Measurements from ENCODE around the gene PELI2. TPM values are rescaled to one million over a fixed set of nuclear protein-coding genes. Genes with fewer than 3 reads are reported as not detected.

PELI2 gene
- total RNA-seq, 1 experiment from 2014 or later = 23.5 TPM

GRCh38 chr14:56208520-56208919 is 90.3 kb downstream of the PELI2 start (continued):
- TF ChIP-seq ZBTB43 (CRISPR knock-in tag; IDR thresholded peaks at IDR 0.05) (no peak), ZNF423 (CRISPR knock-in tag; IDR thresholded peaks at IDR 0.05) (no peak), CDX4 (CRISPR knock-in tag; IDR thresholded peaks at IDR 0.05; ENCODE audit: borderline replicate concordance) (no peak)

GRCh38 chr14:56210571-56210970 is 92.4 kb downstream of the PELI2 start:
- ATAC-seq (no peak), DNase-seq (ENCODE audit: low spot score) (no peak)
- Mint-ChIP-seq H3K9me3 (no peaks in the 10 kb centered on the region), H3K4me1 (peaks cover 16% of the 10 kb centered on the region), H3K27ac (no peak overlapping the region), H3K4me3 (no peak overlapping the region), H3K36me3 (no peaks in the 10 kb centered on the region), H3K27me3 (ENCODE audit: low read depth) (no peaks in the 10 kb centered on the region)
- no peak for TF ChIP-seq CBFB (CRISPR knock-in tag; IDR thresholded peaks at IDR 0.05; ENCODE audit: low read depth)
- TF ChIP-seq ZNF396 (CRISPR knock-in tag; IDR thresholded peaks at IDR 0.05; ENCODE audit: borderline replicate concordance) = no peak
- no peak for TF ChIP-seq IRF1 (CRISPR knock-in tag; IDR thresholded peaks at IDR 0.05)
- no peak for TF ChIP-seq E2F1 (CRISPR knock-in tag; IDR thresholded peaks at IDR 0.05)
- no peak for TF ChIP-seq FOXK1 (CRISPR knock-in tag; IDR thresholded peaks at IDR 0.05)
- ChIA-PET POLR2A (no interaction called here), CTCF (no interaction called here)

- no peaks in the 10 kb centered on the region for H3K36me3 Mint-ChIP-seq
Observed at GRCh38 chr14:56211084-56211483, 92.9 kb downstream of the PELI2 start.

GRCh38 chr14:56211844-56212243 is 93.6 kb downstream of the PELI2 start:
- Mint-ChIP-seq H3K27me3 (ENCODE audit: low read depth) (no peaks in the 10 kb centered on the region), H3K9me3 (no peaks in the 10 kb centered on the region), H3K4me1 (peaks cover 16% of the 10 kb centered on the region), H3K27ac (no peak overlapping the region), H3K4me3 (no peak overlapping the region), H3K36me3 (no peaks in the 10 kb centered on the region)
- ATAC-seq (no peak), DNase-seq (ENCODE audit: low spot score) (no peak)
- CTCF ChIA-PET = interaction anchor here (1.2 kb wide), 1 partner anchor 263 kb away, joined by 4 read pairs; no protein-coding TSS in a partner anchor
- no peak for TF ChIP-seq E2F4 (CRISPR knock-in tag; IDR thresholded peaks at IDR 0.05; ENCODE audit: borderline replicate concordance, low read depth)
- POLR2A ChIA-PET = no interaction called here

More at GRCh38 chr14:56211084-56211483, 92.9 kb downstream of the PELI2 start:
- peaks cover 16% of the 10 kb centered on the region for H3K4me1 Mint-ChIP-seq
- POLR2A ChIA-PET = no interaction called here
- H3K27ac Mint-ChIP-seq = no peak overlapping the region
- DNase-seq (ENCODE audit: low spot score) (no peak), ATAC-seq (no peak)
- H3K27me3 Mint-ChIP-seq (ENCODE audit: low read depth) = no peaks in the 10 kb centered on the region
- no peaks in the 10 kb centered on the region for H3K9me3 Mint-ChIP-seq
- no peak for TF ChIP-seq OVOL2 (CRISPR knock-in tag; IDR thresholded peaks at IDR 0.05; ENCODE audit: borderline replicate concordance)
- TF ChIP-seq RELA (CRISPR knock-in tag; IDR thresholded peaks at IDR 0.05; ENCODE audit: borderline replicate concordance) = no peak
- TF ChIP-seq FOXP1 (CRISPR knock-in tag; IDR thresholded peaks at IDR 0.05; ENCODE audit: borderline replicate concordance) = no peak
- TF ChIP-seq RORB (CRISPR knock-in tag; IDR thresholded peaks at IDR 0.05) = no peak
- no peak for TF ChIP-seq CTCF (IDR thresholded peaks at IDR 0.05)
- no peak for TF ChIP-seq ETV6 (CRISPR knock-in tag; IDR thresholded peaks at IDR 0.05)
- CTCF ChIA-PET = no interaction called here
- H3K4me3 Mint-ChIP-seq = no peak overlapping the region

All from WTC11 (cell line).